Measurements from ENCODE around the gene PCGF3. TPM values are rescaled to one million over a fixed set of nuclear protein-coding genes. Genes with fewer than 3 reads are reported as not detected.
A peak's percentile ranks its signal among the peaks of the same experiment; 100 is the strongest.
"Not testable (repeated sequence)": the region's sequence is repeated elsewhere in the genome, so short reads cannot be mapped to it uniquely, and the experiment has no call there.

PCGF3 gene
- total RNA-seq, 2 experiments from 2014 or later, result 45.4 to 51.6 TPM

GRCh38 chr4:663438-664428 lies 41.9 kb upstream of the PCGF3 start:
- Mint-ChIP-seq H3K4me1 (peaks cover 6% of the 10 kb centered on the region), H3K9me3 (peaks cover 5% of the 10 kb centered on the region), H3K4me3 (peak overlapping the region; percentile 86), H3K36me3 (peaks cover 19% of the 10 kb centered on the region), H3K27me3 (no peaks in the 10 kb centered on the region), H3K27ac (peak overlapping the region; percentile 90)
- POLR2A ChIA-PET, result interaction anchor here (0.6 to 4.2 kb wide), 8 partner anchors 10 to 647 kb away, joined by 3 to 59 read pairs (median 4); partner anchors contain the start of genes ATP5ME, MYL5, PIGG and ZNF721
- peak; percentile 86 for DNase-seq
- ATAC-seq (ENCODE audit: low read depth), result peak; percentile 82

GRCh38 chr4:664713-665231 lies 40.9 kb upstream of the PCGF3 start:
- H3K27ac Mint-ChIP-seq, result peak overlapping the region; percentile 90
- no peaks in the 10 kb centered on the region for H3K9me3 Mint-ChIP-seq
- H3K4me3 Mint-ChIP-seq, result peak overlapping the region; percentile 85
- no peak for ATAC-seq (ENCODE audit: low read depth)
- POLR2A ChIA-PET, result interaction anchor here (0.8 to 4.2 kb wide), 5 partner anchors 9 to 181 kb away, joined by 3 to 59 read pairs (median 4); partner anchors contain the start of genes ATP5ME and MYL5
- peak; percentile 29 for DNase-seq
- no peaks in the 10 kb centered on the region for H3K27me3 Mint-ChIP-seq
- peaks cover 6% of the 10 kb centered on the region for H3K4me1 Mint-ChIP-seq
- peaks cover 16% of the 10 kb centered on the region for H3K36me3 Mint-ChIP-seq

- Mint-ChIP-seq H3K36me3 (peaks cover 11% of the 10 kb centered on the region), H3K27me3 (no peaks in the 10 kb centered on the region), H3K4me1 (peaks cover 6% of the 10 kb centered on the region), H3K27ac (no peak overlapping the region), H3K4me3 (peak overlapping the region; percentile 25), H3K9me3 (no peaks in the 10 kb centered on the region)
- POLR2A ChIA-PET, result interaction anchor here (0.8 to 4.2 kb wide), 2 partner anchors 8 to 22 kb away, joined by 3 to 59 read pairs; partner anchors contain the start of genes ATP5ME and MYL5
- DNase-seq, result peak; percentile 27
- no peak for ATAC-seq (ENCODE audit: low read depth)
These were observed 40.3 kb upstream of the PCGF3 start for GRCh38 chr4:665381-665750.

GRCh38 chr4:665751-666435 lies 39.7 kb upstream of the PCGF3 start:
- no peaks in the 10 kb centered on the region for H3K9me3 Mint-ChIP-seq
- peaks cover 6% of the 10 kb centered on the region for H3K4me1 Mint-ChIP-seq
- no peak for ATAC-seq (ENCODE audit: low read depth)
- no peak overlapping the region for H3K27ac Mint-ChIP-seq
- H3K36me3 Mint-ChIP-seq, result peaks cover 10% of the 10 kb centered on the region
- DNase-seq, result no peak
- POLR2A ChIA-PET, result interaction anchor here (4.2 kb wide), 1 partner anchor 8 kb away, joined by 59 read pairs; the partner anchor contains the start of genes ATP5ME and MYL5
- H3K27me3 Mint-ChIP-seq, result no peaks in the 10 kb centered on the region
- no peak overlapping the region for H3K4me3 Mint-ChIP-seq

DNA sequence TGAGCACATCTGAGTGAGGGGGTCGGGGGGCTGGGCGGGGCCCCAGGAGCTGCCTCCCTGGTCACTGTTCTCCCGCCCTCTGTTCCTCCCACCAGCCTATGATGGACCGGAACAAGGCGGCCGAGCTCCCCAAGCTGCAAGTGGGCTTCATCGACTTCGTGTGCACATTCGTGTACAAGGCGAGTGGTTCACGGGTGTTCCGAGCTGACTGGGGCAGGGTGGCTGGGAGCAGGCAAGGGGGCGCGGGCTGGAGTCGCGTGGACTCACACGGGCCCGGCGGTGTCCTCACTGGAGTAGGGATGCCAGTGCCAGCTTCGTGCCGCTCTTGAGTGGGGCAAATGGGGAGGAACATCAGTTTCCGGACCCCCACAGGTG lies 39.2 kb upstream of the PCGF3 start:
- Mint-ChIP-seq H3K36me3 (peaks cover 13% of the 10 kb centered on the region), H3K9me3 (no peaks in the 10 kb centered on the region), H3K27ac (no peak overlapping the region), H3K4me1 (peaks cover 6% of the 10 kb centered on the region), H3K27me3 (no peaks in the 10 kb centered on the region), H3K4me3 (no peak overlapping the region)
- ATAC-seq (ENCODE audit: low read depth) (no peak), DNase-seq (peak; percentile 26)
- POLR2A ChIA-PET, result interaction anchor here (4.2 kb wide), 1 partner anchor 7 kb away, joined by 59 read pairs; the partner anchor contains the start of genes ATP5ME and MYL5

- Mint-ChIP-seq H3K4me1 (peaks cover 6% of the 10 kb centered on the region), H3K36me3 (peaks cover 11% of the 10 kb centered on the region), H3K9me3 (no peaks in the 10 kb centered on the region), H3K27me3 (no peaks in the 10 kb centered on the region), H3K4me3 (no peak overlapping the region), H3K27ac (no peak overlapping the region)
- ATAC-seq (ENCODE audit: low read depth), result no peak
- peak; percentile 26 for DNase-seq
- POLR2A ChIA-PET, result no interaction called here
These were observed 38.6 kb upstream of the PCGF3 start for GRCh38 chr4:666822-667544.

- H3K27me3 Mint-ChIP-seq, result no peaks in the 10 kb centered on the region
- H3K36me3 Mint-ChIP-seq, result peaks cover 13% of the 10 kb centered on the region
- ATAC-seq (ENCODE audit: low read depth) (no peak), DNase-seq (no peak)
- peaks cover 6% of the 10 kb centered on the region for H3K4me1 Mint-ChIP-seq
- H3K27ac Mint-ChIP-seq, result no peak overlapping the region
- POLR2A ChIA-PET, result no interaction called here
- no peak overlapping the region for H3K4me3 Mint-ChIP-seq
- no peaks in the 10 kb centered on the region for H3K9me3 Mint-ChIP-seq
These were observed 38.1 kb upstream of the PCGF3 start for GRCh38 chr4:667545-667925.

GRCh38 chr4:668219-668618 lies 37.4 kb upstream of the PCGF3 start:
- DNase-seq; H3K4me3 Mint-ChIP-seq; H3K4me1 Mint-ChIP-seq; ATAC-seq (ENCODE audit: low read depth); H3K27ac Mint-ChIP-seq; H3K27me3 Mint-ChIP-seq; H3K9me3 Mint-ChIP-seq: not testable (repeated sequence)
- POLR2A ChIA-PET, result interaction anchor here (0.5 kb wide), 1 partner anchor 387 kb away, joined by 3 read pairs; no protein-coding TSS in a partner anchor
- peaks cover 13% of the 10 kb centered on the region for H3K36me3 Mint-ChIP-seq

DNA sequence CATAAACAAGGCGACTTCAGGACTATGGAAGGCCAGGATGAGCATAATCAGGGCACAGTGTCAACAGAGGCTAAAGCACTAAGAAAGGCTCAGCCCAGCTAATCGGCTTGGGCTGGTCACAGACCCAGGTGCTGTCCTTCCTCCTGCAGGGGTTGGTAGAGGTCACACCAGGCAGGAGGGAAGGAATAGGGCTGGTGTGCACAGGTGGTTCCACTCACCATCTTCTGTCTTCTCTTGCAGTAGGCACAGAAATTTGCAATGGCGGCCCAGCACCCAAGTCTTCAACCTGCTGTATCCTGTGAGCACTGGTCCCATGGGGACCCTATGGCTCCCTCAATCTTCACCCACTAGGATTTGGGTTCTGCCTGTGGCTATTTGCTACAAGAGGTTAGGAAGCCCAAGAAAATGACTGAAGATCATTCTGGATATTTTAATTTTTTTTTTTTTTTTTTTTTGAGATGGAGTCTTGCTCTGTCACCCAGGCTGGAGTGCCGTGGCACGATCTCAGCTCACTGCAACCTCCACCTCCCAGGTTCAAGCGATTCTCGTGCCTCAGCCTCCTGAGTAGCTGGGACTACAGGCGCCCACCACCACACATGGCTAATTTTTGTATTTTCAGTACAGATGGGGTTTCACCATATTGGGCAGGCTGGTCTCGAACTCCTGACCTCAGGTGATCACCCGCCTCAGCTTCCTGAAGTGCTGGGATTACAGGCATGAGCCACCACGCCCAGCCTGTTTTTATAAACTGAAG lies 35.6 kb upstream of the PCGF3 start:
- H3K27ac Mint-ChIP-seq; ATAC-seq (ENCODE audit: low read depth); H3K4me3 Mint-ChIP-seq; H3K9me3 Mint-ChIP-seq; H3K27me3 Mint-ChIP-seq; DNase-seq; H3K4me1 Mint-ChIP-seq: not testable (repeated sequence)
- H3K36me3 Mint-ChIP-seq, result peaks cover 12% of the 10 kb centered on the region
- POLR2A ChIA-PET, result interaction anchor here (0.7 kb wide), 1 partner anchor 99 kb away, joined by 3 read pairs; no protein-coding TSS in a partner anchor

- no peak overlapping the region for H3K27ac Mint-ChIP-seq
- no peaks in the 10 kb centered on the region for H3K27me3 Mint-ChIP-seq
- ATAC-seq (ENCODE audit: low read depth) (no peak), DNase-seq (no peak)
- peaks cover 6% of the 10 kb centered on the region for H3K4me1 Mint-ChIP-seq
- H3K36me3 Mint-ChIP-seq, result peaks cover 12% of the 10 kb centered on the region
- POLR2A ChIA-PET, result interaction anchor here (4.2 kb wide), 1 partner anchor 8 kb away, joined by 59 read pairs; no protein-coding TSS in a partner anchor
- H3K9me3 Mint-ChIP-seq, result no peaks in the 10 kb centered on the region
- H3K4me3 Mint-ChIP-seq, result no peak overlapping the region
These were observed 33.9 kb upstream of the PCGF3 start for GRCh38 chr4:671769-672168.

DNA sequence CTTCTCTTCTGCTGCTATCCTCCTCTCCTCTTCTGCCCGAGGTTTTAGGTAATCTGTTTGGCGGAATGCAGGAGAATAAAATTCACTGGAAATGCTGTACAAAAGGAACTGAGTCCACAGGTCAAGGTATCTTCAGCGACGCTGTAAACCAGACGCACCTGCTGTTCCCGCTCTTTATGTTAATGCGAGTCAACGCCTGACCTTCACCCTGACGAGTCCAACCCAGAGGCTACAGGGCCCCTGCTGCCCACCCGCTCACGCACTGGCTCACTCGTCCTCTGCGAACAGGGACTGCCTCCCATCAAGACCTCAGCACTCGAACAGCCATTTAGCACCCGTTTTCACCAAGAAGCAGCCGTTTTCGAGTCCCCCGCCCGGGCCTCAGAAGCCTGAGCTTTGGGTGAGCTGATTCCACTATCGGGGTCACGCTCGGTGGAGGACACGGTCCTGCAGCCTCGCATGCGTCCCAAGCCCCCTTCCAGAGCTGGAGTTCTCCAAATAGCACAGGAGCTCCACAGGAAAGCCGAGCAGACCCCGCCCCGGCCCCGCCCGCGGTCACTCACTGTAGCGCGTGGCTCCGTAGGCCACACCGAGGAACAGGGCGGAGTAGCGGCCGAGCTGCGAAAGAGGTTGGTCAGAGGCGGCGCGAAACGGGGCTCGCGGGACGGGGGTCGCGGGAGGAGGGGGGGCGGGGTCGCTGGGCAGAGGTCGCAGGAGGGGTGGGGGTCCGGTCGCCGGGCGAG lies 32.1 kb upstream of the PCGF3 start:
- peaks cover 6% of the 10 kb centered on the region for H3K4me1 Mint-ChIP-seq
- peak; percentile 47 for DNase-seq
- H3K4me3 Mint-ChIP-seq, result peak overlapping the region; percentile 85
- H3K36me3 Mint-ChIP-seq, result peaks cover 12% of the 10 kb centered on the region
- no peaks in the 10 kb centered on the region for H3K27me3 Mint-ChIP-seq
- H3K9me3 Mint-ChIP-seq, result no peaks in the 10 kb centered on the region
- no peak for ATAC-seq (ENCODE audit: low read depth)
- POLR2A ChIA-PET, result interaction anchor here (0.8 to 4.2 kb wide), 8 partner anchors 9 to 336 kb away, joined by 3 to 59 read pairs (median 6); partner anchors contain the start of gene ZNF141
- H3K27ac Mint-ChIP-seq, result peak overlapping the region; percentile 80

All from activated naive CD8-positive, alpha-beta T cell treated with anti-CD3 and anti-CD28 coated beads, Interleukin-2, amount 10 ng/mL, durations not matched to agents 7 days and 5 days (primary cell).